CD4-positive, alpha-beta T cell treated with Interleukin-10 for 1 hour (primary cell): ENCODE data around the gene TMEM267.
"Not testable (repeated sequence)": the region's sequence is repeated elsewhere in the genome, so short reads cannot be mapped to it uniquely, and the experiment has no call there.

Experiments
- DNase-seq: peaks from one replicate; pipeline ENCODE4 v3.0.0-alpha.2; 2020

TMEM267 gene

DNA sequence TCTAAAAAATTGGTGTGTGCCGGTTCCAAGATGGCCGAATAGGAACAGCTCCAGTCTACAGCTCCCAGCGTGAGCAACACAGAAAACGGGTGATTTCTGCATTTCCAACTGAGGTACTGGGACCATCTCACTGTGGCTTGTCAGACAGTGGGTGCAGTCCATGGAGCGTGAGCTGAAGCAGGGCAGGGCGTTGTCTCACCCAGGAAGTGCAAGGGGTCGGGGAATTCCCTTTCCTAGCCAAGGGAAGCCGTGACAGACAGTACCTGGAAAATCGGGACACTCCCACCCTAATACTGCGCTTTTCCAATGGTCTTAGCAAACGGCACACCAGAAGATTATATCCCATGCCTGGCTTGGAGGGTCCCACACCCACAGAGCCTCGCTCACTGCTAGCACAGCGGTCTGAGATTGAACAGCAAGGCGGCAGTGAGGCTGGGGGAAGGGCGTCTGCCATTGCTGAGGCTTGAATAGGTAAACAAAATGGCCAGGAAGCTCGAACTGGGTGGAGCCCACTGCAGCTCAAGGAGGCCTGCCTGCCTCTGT, 81.1 kb downstream of the TMEM267 start:
- not testable (repeated sequence) for DNase-seq

DNA sequence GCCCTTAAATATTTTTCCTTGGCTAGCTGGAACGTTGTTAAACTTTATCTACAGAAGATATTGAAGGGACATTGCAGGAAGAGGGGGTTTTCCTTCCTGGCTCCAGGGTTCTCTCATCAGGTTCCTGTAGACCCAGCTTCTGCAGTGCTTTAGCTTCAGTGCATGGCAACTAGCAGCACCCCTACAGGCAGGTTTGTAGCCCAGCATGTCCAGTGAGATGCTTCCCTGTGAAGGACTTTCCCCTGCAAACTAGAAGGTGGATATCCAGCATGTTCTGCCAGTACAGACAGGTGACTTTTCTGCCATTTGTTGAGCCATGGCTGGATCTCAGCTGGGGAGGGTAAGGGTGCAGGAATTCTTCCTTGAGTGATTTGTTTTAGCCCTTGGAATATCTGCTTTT, 81.8 kb downstream of the TMEM267 start:
- no peak for DNase-seq

DNA sequence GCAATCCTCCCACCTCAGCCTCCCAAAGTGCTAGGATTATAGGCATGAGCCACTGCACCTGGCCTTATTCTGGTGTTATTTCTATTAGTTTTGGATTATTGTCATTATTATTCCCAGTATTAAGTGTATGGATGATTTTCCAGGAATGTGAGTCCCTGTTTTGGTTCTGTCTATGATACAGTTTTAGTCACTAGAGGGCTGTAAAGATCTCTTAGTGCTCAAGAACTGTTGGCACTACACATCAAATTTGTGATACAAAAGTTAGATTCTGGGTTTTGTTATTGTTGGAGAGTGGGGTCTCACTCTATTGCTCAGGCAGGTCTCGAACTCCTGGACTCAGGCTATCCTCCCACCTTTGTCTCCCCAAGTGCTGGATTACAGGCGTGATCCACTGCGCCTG, 83.6 kb downstream of the TMEM267 start:
- DNase-seq = no peak

DNA sequence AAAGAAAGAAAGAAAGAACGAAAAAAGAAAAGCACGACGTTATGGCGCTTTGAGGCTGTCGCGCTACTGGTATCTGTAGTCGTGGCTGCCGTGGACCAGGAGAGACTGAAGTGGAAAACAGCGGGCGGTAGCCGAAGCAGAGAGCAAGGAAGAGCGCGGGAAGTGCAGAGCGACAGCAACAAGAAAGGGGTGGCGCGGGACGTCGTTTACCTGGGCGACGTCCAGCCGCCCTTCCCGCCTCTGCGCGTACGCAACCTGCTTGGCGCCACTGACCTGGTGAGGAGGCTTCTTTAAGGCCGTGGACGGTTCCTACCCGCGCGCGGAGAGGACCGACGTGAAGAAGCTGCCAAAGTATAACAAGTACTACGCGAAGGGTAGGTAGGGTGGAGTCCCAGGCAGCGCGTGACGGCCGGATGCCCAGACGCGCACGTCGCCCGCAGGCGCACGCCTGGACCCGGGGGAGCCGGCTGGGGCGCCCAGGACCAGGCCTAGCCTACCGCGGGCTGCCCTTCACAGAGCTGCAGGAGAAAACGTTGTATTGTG, 86.8 kb downstream of the TMEM267 start:
- DNase-seq = peak; percentile 62
